Common myeloid progenitor, CD34-positive (primary cell): ENCODE results near the gene SRSF10.

ENCODE experiments used
- CTCF ChIA-PET: fragments of 350-600 bp; sonication (Branson Sonifier 250); formaldehyde crosslinking; loops from one replicate; lab custom pipeline; 2021; ENCODE audit warnings: antibody characterized with exemption; lab: Charles Lee
- POLR2A ChIA-PET: fragments of 350-600 bp; sonication (Branson Sonifier 250); formaldehyde crosslinking; loops from one replicate; lab custom pipeline; 2021; ENCODE audit warnings: antibody characterized with exemption; lab: Charles Lee
- DNase-seq, 3 donors: peaks; one replicate each; pipeline versions ENCODE4 v3.0.0 to v3.0.0-alpha.2; 2013
- H3K27ac ChIP-seq, 2 experiments: 1 replicate in 1 of 2; 2 replicates in 1 of 2; pipeline ENCODE4 v1.7.0; 2013; ENCODE audit warnings: inconsistent platforms in 2 of 2, low read length in 2 of 2, mild to moderate bottlenecking in 2 of 2, low read depth in 1 of 2, moderate library complexity in 1 of 2; ENCODE audit not compliant: severe bottlenecking in 2 of 2, insufficient read depth in 1 of 2, poor library complexity in 1 of 2
- H3K27me3 ChIP-seq, 5 experiments: replicated peaks in 2 of 5; 1 replicate in 3 of 5; 2 replicates in 2 of 5; pipeline versions ENCODE4 v1.6.1 to v1.7.0; 2013; ENCODE audit warnings: low read length in 4 of 5, mild to moderate bottlenecking in 2 of 5, moderate library complexity in 2 of 5, inconsistent platforms in 1 of 5; ENCODE audit not compliant: insufficient read depth in 5 of 5, control insufficient read depth in 4 of 5
- H3K36me3 ChIP-seq, 4 experiments: 1 replicate in 2 of 4; 2 replicates in 2 of 4; pipeline versions ENCODE4 v1.6.1 to v1.7.0; 2013; ENCODE audit warnings: low read length in 3 of 4, control low read depth in 1 of 4, mild to moderate bottlenecking in 1 of 4; ENCODE audit not compliant: control insufficient read depth in 4 of 4, insufficient read depth in 4 of 4
- H3K4me1 ChIP-seq, 4 experiments: 1 replicate in 3 of 4; 2 replicates in 1 of 4; pipeline versions ENCODE4 v1.6.1 to v1.7.1; 2013; ENCODE audit warnings: low read length in 3 of 4, mild to moderate bottlenecking in 3 of 4, control low read depth in 1 of 4, inconsistent platforms in 1 of 4, moderate library complexity in 1 of 4; ENCODE audit not compliant: control insufficient read depth in 4 of 4, insufficient read depth in 4 of 4; ENCODE audit errors: control extremely low read depth in 1 of 4
- H3K4me3 ChIP-seq, 7 experiments: 1 replicate in 4 of 7; 2 replicates in 3 of 7; pipeline versions ENCODE4 v1.5.1 to v1.7.0; 2013; ENCODE audit warnings: mild to moderate bottlenecking in 7 of 7, low read length in 6 of 7, moderate library complexity in 6 of 7, inconsistent platforms in 2 of 7, low read depth in 2 of 7, control low read depth in 1 of 7; ENCODE audit not compliant: insufficient read depth in 4 of 7, control insufficient read depth in 1 of 7; ENCODE audit errors: extremely low read depth in 1 of 7
- H3K9me3 ChIP-seq, 5 experiments: 1 replicate in 4 of 5; 2 replicates in 1 of 5; pipeline versions ENCODE4 v1.6.1 to v1.7.1; 2013; ENCODE audit warnings: low read length in 4 of 5, mild to moderate bottlenecking in 2 of 5, inconsistent platforms in 1 of 5, low read depth in 1 of 5, moderate library complexity in 1 of 5; ENCODE audit not compliant: control insufficient read depth in 4 of 5, insufficient read depth in 2 of 5; ENCODE audit errors: control extremely low read depth in 1 of 5
- WGBS: methylation state at CpG from one replicate; pipeline ENCODE4 v1.1.5; 2013; ENCODE audit not compliant: insufficient coverage; 5-methylcytosine and 5-hydroxymethylcytosine counted together

SRSF10 gene

DNA sequence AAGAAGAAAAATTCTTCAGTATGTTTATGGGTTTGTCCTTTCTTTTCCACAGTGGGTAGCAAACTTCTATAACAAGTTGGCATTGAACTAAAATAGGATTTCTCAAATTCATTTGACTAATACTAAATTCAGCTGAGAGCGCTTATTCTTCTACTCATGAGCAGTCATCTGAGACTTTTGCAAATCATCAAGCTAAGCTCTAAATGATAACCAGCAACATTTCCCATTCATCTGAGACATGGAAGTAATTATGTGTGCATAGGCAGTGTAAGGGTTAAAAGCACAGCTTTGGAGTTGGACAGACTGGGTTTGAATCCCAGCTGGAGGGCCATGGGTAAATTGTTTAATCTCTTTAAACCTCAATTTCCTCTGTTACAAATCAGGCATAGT, 48.6 kb downstream of the SRSF10 start:
- no peak overlapping the region for H3K27ac ChIP-seq
- no peaks in the 10 kb centered on the region for H3K9me3 ChIP-seq
- DNase-seq = no peak
- no peaks in the 10 kb centered on the region for H3K36me3 ChIP-seq
- no peak overlapping the region for H3K4me3 ChIP-seq
- WGBS = no CpG with 5 or more reads among the region's 1 CpG
- ChIA-PET CTCF (interaction anchor here (1.2 to 1.6 kb wide), 3 partner anchors 10 to 109 kb away, joined by 3 to 5 read pairs (median 3); no protein-coding TSS in a partner anchor), POLR2A (interaction anchor here (0.6 to 1.4 kb wide), 2 partner anchors 88 to 150 kb away, joined by 4 read pairs; no protein-coding TSS in a partner anchor)
- no peaks in the 10 kb centered on the region for H3K27me3 ChIP-seq
- H3K4me1 ChIP-seq = no peaks in the 10 kb centered on the region

DNA sequence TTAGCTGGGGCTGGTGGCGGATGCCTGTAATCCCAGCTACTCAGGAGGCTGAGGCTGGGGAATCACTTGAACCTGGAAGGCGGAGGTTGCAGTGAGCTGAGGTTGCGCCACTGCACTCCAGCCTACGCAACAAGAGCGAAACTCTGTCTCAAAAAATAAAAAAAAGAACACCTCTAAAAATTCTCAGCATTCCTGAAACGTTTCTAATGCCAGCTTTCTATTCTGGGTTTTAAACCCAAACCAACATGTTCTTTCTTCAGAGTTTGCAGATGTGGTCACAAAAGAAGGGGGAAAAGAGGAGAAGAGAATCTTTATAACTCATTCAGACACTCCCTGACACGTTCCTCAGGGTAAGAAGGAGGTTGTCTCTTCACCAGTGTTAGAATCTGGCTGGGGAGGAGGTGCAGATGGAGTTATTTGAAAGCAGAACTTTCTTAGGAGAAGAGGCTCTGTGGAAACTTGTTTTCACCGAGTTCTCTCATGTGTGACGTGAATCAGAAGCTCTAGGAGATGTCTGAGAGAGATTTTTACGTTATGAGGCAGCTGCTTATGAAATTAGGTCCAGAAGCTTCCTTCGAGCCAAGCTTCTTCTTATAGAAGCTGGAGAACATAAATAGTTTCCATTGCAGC, 49.2 kb downstream of the SRSF10 start:
- CTCF ChIA-PET = interaction anchor here (1.2 to 1.6 kb wide), 3 partner anchors 9 to 108 kb away, joined by 3 to 5 read pairs (median 3); no protein-coding TSS in a partner anchor
- no peaks in the 10 kb centered on the region for H3K4me1 ChIP-seq
- no peak overlapping the region for H3K27ac ChIP-seq
- no peaks in the 10 kb centered on the region for H3K27me3 ChIP-seq
- H3K36me3 ChIP-seq = no peaks in the 10 kb centered on the region
- no peaks in the 10 kb centered on the region for H3K9me3 ChIP-seq
- no peak overlapping the region for H3K4me3 ChIP-seq
- no peak for DNase-seq
- 93% methylated on average over 7 of the region's 11 CpGs for WGBS
- POLR2A ChIA-PET = interaction anchor here (0.6 to 1.4 kb wide), 2 partner anchors 88 to 150 kb away, joined by 4 read pairs; no protein-coding TSS in a partner anchor

DNA sequence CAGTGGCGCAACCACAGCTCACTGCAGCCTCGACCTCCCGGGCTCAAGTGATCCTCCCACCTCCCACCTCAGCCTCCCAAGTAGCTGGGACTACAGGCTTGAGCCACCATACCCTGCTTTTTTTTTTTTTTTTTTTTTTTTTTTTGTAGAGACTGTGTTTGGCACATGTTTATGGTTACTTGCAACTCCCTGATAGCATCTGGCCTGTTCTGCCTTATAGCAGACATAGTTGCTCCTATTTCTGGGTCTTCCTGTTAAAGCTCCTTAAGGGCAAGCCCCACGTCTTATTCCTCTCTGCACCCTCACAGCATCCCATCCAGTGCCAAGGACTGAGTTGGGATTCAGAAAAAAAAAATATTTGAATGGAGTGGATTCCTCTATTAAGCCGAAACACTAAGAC, 49.9 kb downstream of the SRSF10 start:
- Histone ChIP-seq H3K4me1 (no peaks in the 10 kb centered on the region), H3K36me3 (no peaks in the 10 kb centered on the region), H3K9me3 (no peaks in the 10 kb centered on the region), H3K27ac (no peak overlapping the region), H3K27me3 (no peaks in the 10 kb centered on the region), H3K4me3 (no peak overlapping the region)
- ChIA-PET CTCF (interaction anchor here (1.2 to 1.6 kb wide), 2 partner anchors 9 to 108 kb away, joined by 3 read pairs; no protein-coding TSS in a partner anchor), POLR2A (interaction anchor here (1.4 kb wide), 1 partner anchor 89 kb away, joined by 4 read pairs; no protein-coding TSS in a partner anchor)
- WGBS = no CpG with 5 or more reads among the region's 5 CpGs
- no peak for DNase-seq

- Histone ChIP-seq H3K27me3 (no peaks in the 10 kb centered on the region), H3K27ac (no peak overlapping the region), H3K4me1 (no peaks in the 10 kb centered on the region), H3K36me3 (no peaks in the 10 kb centered on the region), H3K9me3 (no peaks in the 10 kb centered on the region), H3K4me3 (no peak overlapping the region)
- CTCF ChIA-PET = interaction anchor here (0.9 to 1.6 kb wide), 4 partner anchors 9 to 119 kb away, joined by 3 to 5 read pairs (median 4); no protein-coding TSS in a partner anchor
- WGBS = 100% methylated on average over 2 of the region's 4 CpGs
- POLR2A ChIA-PET = interaction anchor here (0.7 kb wide), 1 partner anchor 253 kb away, joined by 8 read pairs; no protein-coding TSS in a partner anchor
- no peak for DNase-seq
Measured at GRCh38 chr1:23928789-23929188, 51.3 kb downstream of the SRSF10 start.

DNA sequence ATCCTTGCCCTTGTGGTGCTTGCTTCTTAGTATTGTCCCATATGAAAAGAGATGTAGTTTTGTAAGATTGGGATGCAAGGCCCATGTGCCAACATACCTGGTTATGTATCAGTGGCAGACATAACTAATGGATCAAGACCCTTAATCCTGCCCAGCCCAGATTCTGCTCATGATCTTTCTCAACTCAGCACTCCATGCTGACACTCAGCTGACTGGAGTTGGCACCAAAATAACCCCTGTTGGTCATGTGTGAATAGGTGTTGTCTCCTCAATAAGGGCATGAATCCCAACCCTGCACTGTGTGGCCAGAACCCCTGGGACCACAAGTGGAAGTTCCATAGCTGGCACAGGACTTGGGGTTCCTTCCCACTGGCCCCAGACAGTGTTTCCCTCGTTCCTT, 53.0 kb downstream of the SRSF10 start:
- POLR2A ChIA-PET = no interaction called here
- DNase-seq = no peak
- 100% methylated on average over 1 of the region's 1 CpG for WGBS
- no peak overlapping the region for H3K4me3 ChIP-seq
- no peaks in the 10 kb centered on the region for H3K27me3 ChIP-seq
- H3K36me3 ChIP-seq = no peaks in the 10 kb centered on the region
- CTCF ChIA-PET = interaction anchor here (0.7 kb wide), 1 partner anchor 18 kb away, joined by 3 read pairs; no protein-coding TSS in a partner anchor
- no peaks in the 10 kb centered on the region for H3K4me1 ChIP-seq
- H3K27ac ChIP-seq = no peak overlapping the region
- no peaks in the 10 kb centered on the region for H3K9me3 ChIP-seq

DNA sequence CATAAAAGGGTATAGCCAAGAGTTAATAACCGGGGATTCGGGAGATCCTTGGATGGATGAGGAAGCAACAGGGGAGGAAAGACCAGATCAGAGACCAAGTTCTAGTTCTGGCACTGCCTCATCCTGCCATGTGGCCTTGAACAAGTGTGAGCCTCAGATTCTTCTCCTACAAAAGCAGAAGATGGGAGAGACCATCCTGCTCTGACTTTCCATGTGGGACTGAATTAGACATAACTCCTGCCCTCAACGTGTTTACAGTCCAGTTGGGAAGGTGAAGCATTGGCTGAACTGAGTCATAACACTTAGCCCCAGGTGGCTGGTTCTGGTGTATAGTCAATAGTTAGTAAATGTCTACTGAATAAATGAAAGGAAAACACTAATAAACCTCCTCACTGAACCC, 54.8 kb downstream of the SRSF10 start:
- ChIA-PET CTCF (no interaction called here), POLR2A (no interaction called here)
- WGBS = 100% methylated on average over 2 of the region's 3 CpGs
- DNase-seq = no peak
- H3K4me1 ChIP-seq = peaks cover 5 to 11% (median 9%) of the 10 kb centered on the region in 4 experiments
- H3K27ac ChIP-seq = no peak overlapping the region
- H3K4me3 ChIP-seq = no peak overlapping the region
- H3K36me3 ChIP-seq = no peaks in the 10 kb centered on the region
- H3K27me3 ChIP-seq = no peaks in the 10 kb centered on the region
- H3K9me3 ChIP-seq = no peaks in the 10 kb centered on the region

DNA sequence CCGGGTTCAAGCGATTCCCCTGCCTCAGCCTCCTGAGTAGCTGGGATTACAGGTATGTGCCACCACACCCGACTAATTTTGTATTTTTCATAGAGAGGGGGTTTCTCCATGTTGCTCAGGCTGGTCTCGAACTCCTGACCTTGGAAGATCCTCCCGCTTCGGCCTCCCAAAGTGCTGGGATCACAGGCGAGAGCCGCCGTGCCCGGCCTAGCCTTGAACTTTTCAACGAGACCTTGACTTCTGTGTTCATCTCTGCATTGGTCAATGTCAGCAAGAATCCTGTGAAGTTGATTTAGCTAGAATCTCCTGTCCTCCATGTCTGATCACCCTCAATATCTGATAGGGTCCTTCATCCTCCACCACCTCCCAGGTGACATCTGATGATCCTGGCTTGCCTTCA, 55.5 kb downstream of the SRSF10 start:
- DNase-seq = no peak
- no peaks in the 10 kb centered on the region for H3K36me3 ChIP-seq
- no peaks in the 10 kb centered on the region for H3K27me3 ChIP-seq
- no peak overlapping the region for H3K4me3 ChIP-seq
- peaks cover 8 to 17% (median 15%) of the 10 kb centered on the region in 4 experiments for H3K4me1 ChIP-seq
- WGBS = over 99% methylated on average over 11 of the region's 11 CpGs
- ChIA-PET CTCF (interaction anchor here (0.5 kb wide), 1 partner anchor 106 kb away, joined by 4 read pairs; no protein-coding TSS in a partner anchor), POLR2A (interaction anchor here (1.0 kb wide), 1 partner anchor 33 kb away, joined by 3 read pairs; no protein-coding TSS in a partner anchor)
- no peak overlapping the region for H3K27ac ChIP-seq
- no peaks in the 10 kb centered on the region for H3K9me3 ChIP-seq
